Measurements from ENCODE around the gene REM1.
"Not testable (repeated sequence)": the region's sequence is repeated elsewhere in the genome, so short reads cannot be mapped to it uniquely, and the experiment has no call there.

REM1 gene

GRCh38 chr20:31484001-31484400 lies 8.9 kb downstream of the REM1 start:
- no peak for DNase-seq (ENCODE audit: low read depth in 3 of 3)

GRCh38 chr20:31485450-31486339 lies 10.6 kb downstream of the REM1 start:
- peak in 1 of 3 donors; percentile 4 for DNase-seq (ENCODE audit: low read depth in 3 of 3)

- DNase-seq (ENCODE audit: low read depth in 3 of 3): no peak
These were observed 13.0 kb downstream of the REM1 start for GRCh38 chr20:31488115-31488514.

GRCh38 chr20:31489152-31489551 lies 14.1 kb downstream of the REM1 start:
- DNase-seq (ENCODE audit: low read depth in 3 of 3): no peak

GRCh38 chr20:31490752-31491151 lies 15.7 kb downstream of the REM1 start:
- DNase-seq (ENCODE audit: low read depth in 3 of 3): no peak

- no peak for DNase-seq (ENCODE audit: low read depth in 3 of 3)
These were observed 19.0 kb downstream of the REM1 start for GRCh38 chr20:31494131-31494530.

GRCh38 chr20:31496761-31497295 lies 21.7 kb downstream of the REM1 start:
- DNase-seq (ENCODE audit: low read depth in 3 of 3): no peak

- DNase-seq (ENCODE audit: low read depth in 3 of 3): no peak
These were observed 22.9 kb downstream of the REM1 start for GRCh38 chr20:31497838-31498540.

GRCh38 chr20:31500527-31500926 lies 25.4 kb downstream of the REM1 start:
- no peak for DNase-seq (ENCODE audit: low read depth in 3 of 3)

GRCh38 chr20:31502884-31503673 lies 28.0 kb downstream of the REM1 start:
- peak; percentile 64 to 83 (median 66) for DNase-seq (ENCODE audit: low read depth in 3 of 3)

GRCh38 chr20:31505903-31506302 lies 30.8 kb downstream of the REM1 start:
- no peak for DNase-seq (ENCODE audit: low read depth in 3 of 3)

GRCh38 chr20:31508517-31509244 lies 33.6 kb downstream of the REM1 start:
- no peak for DNase-seq (ENCODE audit: low read depth in 3 of 3)

GRCh38 chr20:31514154-31515071 lies 39.3 kb downstream of the REM1 start, which contains the start of gene HM13:
TSS of gene HM13 (plus strand) at chr20:31514442. CDS start at chr20:31514552, 110 bp downstream.
- DNase-seq (ENCODE audit: low read depth in 3 of 3): peak; percentile 78 to 83 (median 80)

- DNase-seq (ENCODE audit: low read depth in 3 of 3): no peak
These were observed 40.1 kb downstream of the REM1 start for GRCh38 chr20:31515072-31515774.

GRCh38 chr20:31515775-31516107 lies 40.7 kb downstream of the REM1 start:
- DNase-seq (ENCODE audit: low read depth in 3 of 3): no peak

GRCh38 chr20:31516166-31516565 lies 41.1 kb downstream of the REM1 start:
- DNase-seq (ENCODE audit: low read depth in 3 of 3): no peak

- no peak for DNase-seq (ENCODE audit: low read depth in 3 of 3)
These were observed 41.6 kb downstream of the REM1 start for GRCh38 chr20:31516651-31517050.

GRCh38 chr20:31517373-31517772 lies 42.3 kb downstream of the REM1 start:
- DNase-seq (ENCODE audit: low read depth in 3 of 3): no peak

- not testable (repeated sequence) for DNase-seq (ENCODE audit: low read depth in 3 of 3)
These were observed 46.2 kb downstream of the REM1 start for GRCh38 chr20:31521267-31521666.
